Kidney tubule cell (primary cell): ENCODE results near the gene TMEM163.
A peak's percentile ranks its signal among the peaks of the same experiment; 100 is the strongest.

Experiments
- DNase-seq: peaks from one replicate; pipeline ENCODE4 v3.0.0-alpha.2; 2018; ENCODE audit warnings: low spot score

The TMEM163 gene

GRCh38 chr2:134435936-134436335, 282.9 kb downstream of the TMEM163 start:
- no peak for DNase-seq

- DNase-seq = no peak
These were observed 283.3 kb downstream of the TMEM163 start for GRCh38 chr2:134435505-134435904.

- DNase-seq = no peak
These were observed 284.8 kb downstream of the TMEM163 start for GRCh38 chr2:134433979-134434378.

GRCh38 chr2:134433469-134433868, 285.3 kb downstream of the TMEM163 start:
- DNase-seq = peak; percentile 15

- DNase-seq = peak; percentile 67
These were observed 286.3 kb downstream of the TMEM163 start for GRCh38 chr2:134432435-134432883.

GRCh38 chr2:134431838-134432434, 286.9 kb downstream of the TMEM163 start:
- DNase-seq = peak; percentile 62

- no peak for DNase-seq
These were observed 288.9 kb downstream of the TMEM163 start for GRCh38 chr2:134429886-134430285.

GRCh38 chr2:134426721-134427120, 292.1 kb downstream of the TMEM163 start:
- no peak for DNase-seq

- no peak for DNase-seq
These were observed 292.9 kb downstream of the TMEM163 start for GRCh38 chr2:134425724-134426496.

- DNase-seq = no peak
These were observed 297.1 kb downstream of the TMEM163 start for GRCh38 chr2:134421556-134422328.

- DNase-seq = no peak
These were observed 297.9 kb downstream of the TMEM163 start for GRCh38 chr2:134420920-134421319.

GRCh38 chr2:134420259-134420658, 298.5 kb downstream of the TMEM163 start:
- DNase-seq = no peak

- DNase-seq = no peak
These were observed 300.7 kb downstream of the TMEM163 start for GRCh38 chr2:134417968-134418582.

GRCh38 chr2:134416637-134417036, 302.2 kb downstream of the TMEM163 start:
- DNase-seq = no peak

- DNase-seq = no peak
These were observed 302.8 kb downstream of the TMEM163 start for GRCh38 chr2:134416018-134416417.

- no peak for DNase-seq
These were observed 304.9 kb downstream of the TMEM163 start for GRCh38 chr2:134413912-134414311.

- DNase-seq = no peak
These were observed 305.4 kb downstream of the TMEM163 start for GRCh38 chr2:134413430-134413829.

- no peak for DNase-seq
These were observed 306.2 kb downstream of the TMEM163 start for GRCh38 chr2:134412639-134412999.

GRCh38 chr2:134411828-134412638, 306.8 kb downstream of the TMEM163 start:
- peak; percentile 76 for DNase-seq

- DNase-seq = no peak
These were observed 307.4 kb downstream of the TMEM163 start for GRCh38 chr2:134411279-134411827.

GRCh38 chr2:134410831-134411231, 308.0 kb downstream of the TMEM163 start:
- no peak for DNase-seq
